Common myeloid progenitor, CD34-positive (primary cell): ENCODE measurements around the gene RARG.

Experiments
- CTCF ChIA-PET: fragments of 350-600 bp; sonication (Branson Sonifier 250); formaldehyde crosslinking; loops from one replicate; lab custom pipeline; 2021; ENCODE audit warnings: antibody characterized with exemption; lab: Charles Lee
- POLR2A ChIA-PET: fragments of 350-600 bp; sonication (Branson Sonifier 250); formaldehyde crosslinking; loops from one replicate; lab custom pipeline; 2021; ENCODE audit warnings: antibody characterized with exemption; lab: Charles Lee
- DNase-seq, 3 donors: peaks; one replicate each; pipeline versions ENCODE4 v3.0.0 to v3.0.0-alpha.2; 2013
- H3K27ac ChIP-seq, 2 experiments: 1 replicate in 1 of 2; 2 replicates in 1 of 2; pipeline ENCODE4 v1.7.0; 2013; ENCODE audit warnings: inconsistent platforms in 2 of 2, low read length in 2 of 2, mild to moderate bottlenecking in 2 of 2, low read depth in 1 of 2, moderate library complexity in 1 of 2; ENCODE audit not compliant: severe bottlenecking in 2 of 2, insufficient read depth in 1 of 2, poor library complexity in 1 of 2
- H3K27me3 ChIP-seq, 5 experiments: replicated peaks in 2 of 5; 1 replicate in 3 of 5; 2 replicates in 2 of 5; pipeline versions ENCODE4 v1.6.1 to v1.7.0; 2013; ENCODE audit warnings: low read length in 4 of 5, mild to moderate bottlenecking in 2 of 5, moderate library complexity in 2 of 5, inconsistent platforms in 1 of 5; ENCODE audit not compliant: insufficient read depth in 5 of 5, control insufficient read depth in 4 of 5
- H3K36me3 ChIP-seq, 4 experiments: 1 replicate in 2 of 4; 2 replicates in 2 of 4; pipeline versions ENCODE4 v1.6.1 to v1.7.0; 2013; ENCODE audit warnings: low read length in 3 of 4, control low read depth in 1 of 4, mild to moderate bottlenecking in 1 of 4; ENCODE audit not compliant: control insufficient read depth in 4 of 4, insufficient read depth in 4 of 4
- H3K4me1 ChIP-seq, 4 experiments: 1 replicate in 3 of 4; 2 replicates in 1 of 4; pipeline versions ENCODE4 v1.6.1 to v1.7.1; 2013; ENCODE audit warnings: low read length in 3 of 4, mild to moderate bottlenecking in 3 of 4, control low read depth in 1 of 4, inconsistent platforms in 1 of 4, moderate library complexity in 1 of 4; ENCODE audit not compliant: control insufficient read depth in 4 of 4, insufficient read depth in 4 of 4; ENCODE audit errors: control extremely low read depth in 1 of 4
- H3K4me3 ChIP-seq, 7 experiments: 1 replicate in 4 of 7; 2 replicates in 3 of 7; pipeline versions ENCODE4 v1.5.1 to v1.7.0; 2013; ENCODE audit warnings: mild to moderate bottlenecking in 7 of 7, low read length in 6 of 7, moderate library complexity in 6 of 7, inconsistent platforms in 2 of 7, low read depth in 2 of 7, control low read depth in 1 of 7; ENCODE audit not compliant: insufficient read depth in 4 of 7, control insufficient read depth in 1 of 7; ENCODE audit errors: extremely low read depth in 1 of 7
- H3K9me3 ChIP-seq, 5 experiments: 1 replicate in 4 of 5; 2 replicates in 1 of 5; pipeline versions ENCODE4 v1.6.1 to v1.7.1; 2013; ENCODE audit warnings: low read length in 4 of 5, mild to moderate bottlenecking in 2 of 5, inconsistent platforms in 1 of 5, low read depth in 1 of 5, moderate library complexity in 1 of 5; ENCODE audit not compliant: control insufficient read depth in 4 of 5, insufficient read depth in 2 of 5; ENCODE audit errors: control extremely low read depth in 1 of 5
- WGBS: methylation state at CpG from one replicate; pipeline ENCODE4 v1.1.5; 2013; ENCODE audit not compliant: insufficient coverage; 5-methylcytosine and 5-hydroxymethylcytosine counted together

The RARG gene

GRCh38 chr12:53200107-53200457, 31.9 kb downstream of the RARG start:
- Histone ChIP-seq H3K27me3 (no peaks in the 10 kb centered on the region), H3K36me3 (peaks cover 0 to 5% (median 0%) of the 10 kb centered on the region in 4 experiments), H3K9me3 (no peaks in the 10 kb centered on the region), H3K4me1 (peaks cover 9 to 44% (median 39%) of the 10 kb centered on the region in 4 experiments), H3K27ac (no peak overlapping the region), H3K4me3 (no peak overlapping the region)
- 100% methylated on average over 2 of the region's 2 CpGs for WGBS
- ChIA-PET POLR2A (no interaction called here), CTCF (interaction anchor here (1.0 to 12.3 kb wide), 8 partner anchors 11 to 93 kb away, joined by 3 to 160 read pairs (median 5); partner anchors contain the start of genes ITGB7 and ZNF740)
- DNase-seq: no peak

GRCh38 chr12:53199700-53200099, 32.3 kb downstream of the RARG start:
- Histone ChIP-seq H3K4me1 (peaks cover 9 to 43% (median 39%) of the 10 kb centered on the region in 4 experiments), H3K4me3 (no peak overlapping the region), H3K27ac (no peak overlapping the region), H3K36me3 (peaks cover 0 to 5% (median 0%) of the 10 kb centered on the region in 4 experiments), H3K27me3 (no peaks in the 10 kb centered on the region), H3K9me3 (no peaks in the 10 kb centered on the region)
- ChIA-PET CTCF (interaction anchor here (0.9 to 12.3 kb wide), 12 partner anchors 12 to 134 kb away, joined by 3 to 160 read pairs (median 7); partner anchors contain the start of genes ITGB7, SOAT2 and ZNF740), POLR2A (no interaction called here)
- 100% methylated on average over 2 of the region's 3 CpGs for WGBS
- DNase-seq: no peak

GRCh38 chr12:53198486-53199110, 33.4 kb downstream of the RARG start:
- Histone ChIP-seq H3K4me3 (peak overlapping the region in 3 of 7 experiments; percentile 20 to 43 (median 20)), H3K27me3 (no peaks in the 10 kb centered on the region), H3K27ac (no peak overlapping the region), H3K36me3 (peaks cover 0 to 5% (median 0%) of the 10 kb centered on the region in 4 experiments), H3K4me1 (peaks cover 9 to 43% (median 39%) of the 10 kb centered on the region in 4 experiments), H3K9me3 (no peaks in the 10 kb centered on the region)
- 17% methylated on average over 4 of the region's 5 CpGs for WGBS
- POLR2A ChIA-PET: interaction anchor here (1.4 to 2.4 kb wide), 2 partner anchors 39 to 151 kb away, joined by 3 to 6 read pairs; no protein-coding TSS in a partner anchor
- peak in 2 of 3 donors; percentile 47 to 65 for DNase-seq
- CTCF ChIA-PET: interaction anchor here (0.7 to 12.3 kb wide), 23 partner anchors 11 to 160 kb away, joined by 3 to 160 read pairs (median 6); partner anchors contain the start of genes AAAS, CSAD, ITGB7 and SOAT2

GRCh38 chr12:53197011-53197640, 34.9 kb downstream of the RARG start:
- peaks cover 9 to 43% (median 39%) of the 10 kb centered on the region in 4 experiments for H3K4me1 ChIP-seq
- H3K9me3 ChIP-seq: no peaks in the 10 kb centered on the region
- POLR2A ChIA-PET: interaction anchor here (0.7 to 2.4 kb wide), 3 partner anchors 38 to 150 kb away, joined by 3 to 6 read pairs (median 3); no protein-coding TSS in a partner anchor
- DNase-seq: no peak
- WGBS: 85% methylated on average over 17 of the region's 19 CpGs
- peaks cover 0 to 15% (median 2%) of the 10 kb centered on the region in 4 experiments for H3K36me3 ChIP-seq
- CTCF ChIA-PET: interaction anchor here (0.8 to 12.3 kb wide), 27 partner anchors 9 to 169 kb away, joined by 3 to 160 read pairs (median 5); partner anchors contain the start of genes AAAS, CSAD, ITGB7 and SOAT2
- H3K27ac ChIP-seq: no peak overlapping the region
- H3K27me3 ChIP-seq: no peaks in the 10 kb centered on the region
- peak overlapping the region in 2 of 7 experiments; percentile 43 to 66 for H3K4me3 ChIP-seq

GRCh38 chr12:53196486-53196885, 35.5 kb downstream of the RARG start:
- Histone ChIP-seq H3K4me1 (peaks cover 9 to 40% (median 38%) of the 10 kb centered on the region in 4 experiments), H3K4me3 (no peak overlapping the region), H3K9me3 (no peaks in the 10 kb centered on the region), H3K27ac (no peak overlapping the region), H3K36me3 (peaks cover 0 to 21% (median 7%) of the 10 kb centered on the region in 4 experiments), H3K27me3 (no peaks in the 10 kb centered on the region)
- DNase-seq: no peak
- CTCF ChIA-PET: interaction anchor here (1.1 to 12.3 kb wide), 9 partner anchors 9 to 135 kb away, joined by 3 to 160 read pairs (median 10); partner anchors contain the start of gene ITGB7
- POLR2A ChIA-PET: no interaction called here
- 95% methylated on average over 9 of the region's 14 CpGs for WGBS

- ChIA-PET CTCF (interaction anchor here (0.6 to 12.3 kb wide), 13 partner anchors 8 to 432 kb away, joined by 3 to 160 read pairs (median 5); partner anchors contain the start of genes CSAD, ITGB7 and ZNF740), POLR2A (interaction anchor here (1.5 kb wide), 1 partner anchor 14 kb away, joined by 6 read pairs; no protein-coding TSS in a partner anchor)
- Histone ChIP-seq H3K4me3 (no peak overlapping the region), H3K27me3 (no peaks in the 10 kb centered on the region), H3K4me1 (peaks cover 5 to 33% (median 32%) of the 10 kb centered on the region in 4 experiments), H3K9me3 (no peaks in the 10 kb centered on the region), H3K36me3 (peaks cover 0 to 28% (median 11%) of the 10 kb centered on the region in 4 experiments), H3K27ac (no peak overlapping the region)
- DNase-seq: no peak
- WGBS: 94% methylated on average over 7 of the region's 10 CpGs
Measured at GRCh38 chr12:53195516-53196420, 36.2 kb downstream of the RARG start.
